ENCODE measurements around the gene SLC22A31.
"Not testable (repeated sequence)": the region's sequence is repeated elsewhere in the genome, so short reads cannot be mapped to it uniquely, and the experiment has no call there.

Gene SLC22A31

GRCh38 chr16:89200124-89200849, at the start of gene SLC22A31:
TSS of gene SLC22A31 (minus strand) at chr16:89200537. CDS start at chr16:89200501, 36 bp downstream.
- no peak for DNase-seq

- DNase-seq, result peak; percentile 7 to 46
These were observed 48.1 kb upstream of the SLC22A31 start for GRCh38 chr16:89248196-89248982.

GRCh38 chr16:89247734-89248075, 47.4 kb upstream of the SLC22A31 start:
- not testable (repeated sequence) for DNase-seq

GRCh38 chr16:89246903-89247733, 46.8 kb upstream of the SLC22A31 start:
- peak; percentile 90 to 92 for DNase-seq

GRCh38 chr16:89246383-89246902, 46.1 kb upstream of the SLC22A31 start:
- no peak for DNase-seq

- no peak for DNase-seq
These were observed 44.4 kb upstream of the SLC22A31 start for GRCh38 chr16:89244754-89245153.

- not testable (repeated sequence) for DNase-seq
These were observed 43.9 kb upstream of the SLC22A31 start for GRCh38 chr16:89244264-89244663.

GRCh38 chr16:89243664-89244063, 43.3 kb upstream of the SLC22A31 start:
- DNase-seq, result no peak

GRCh38 chr16:89242795-89243200, 42.5 kb upstream of the SLC22A31 start:
- DNase-seq, result no peak

GRCh38 chr16:89241187-89242007, 41.1 kb upstream of the SLC22A31 start:
- peak; percentile 84 to 89 for DNase-seq

- DNase-seq, result no peak
These were observed 37.4 kb upstream of the SLC22A31 start for GRCh38 chr16:89237733-89238132.

- DNase-seq, result no peak
These were observed 33.5 kb upstream of the SLC22A31 start for GRCh38 chr16:89233678-89234490.

- DNase-seq, result no peak
These were observed 31.8 kb upstream of the SLC22A31 start for GRCh38 chr16:89232107-89232506.

- DNase-seq, result no peak
These were observed 29.9 kb upstream of the SLC22A31 start for GRCh38 chr16:89230255-89230654.

- DNase-seq, result no peak
These were observed 24.3 kb upstream of the SLC22A31 start for GRCh38 chr16:89224665-89225064.

GRCh38 chr16:89222931-89223330, 22.6 kb upstream of the SLC22A31 start:
- DNase-seq, result no peak

- DNase-seq, result no peak
These were observed 21.3 kb upstream of the SLC22A31 start for GRCh38 chr16:89221604-89222003.

- DNase-seq, result no peak
These were observed 19.0 kb upstream of the SLC22A31 start for GRCh38 chr16:89219365-89219764.

GRCh38 chr16:89217388-89218191, 17.3 kb upstream of the SLC22A31 start, which contains the start of gene ZNF778:
TSS of gene ZNF778 (plus strand) at chr16:89217703. CDS start at chr16:89221128, 3,425 bp downstream.
- peak; percentile 83 to 86 for DNase-seq

GRCh38 chr16:89217138-89217387, 16.7 kb upstream of the SLC22A31 start:
- no peak for DNase-seq

Data from CD4-positive, alpha-beta T cell treated with Interleukin-1 beta for 1 hour (primary cell).